D721Med (cell line): ENCODE data around the gene CDC34.
"Not testable (repeated sequence)": the region's sequence is repeated elsewhere in the genome, so short reads cannot be mapped to it uniquely, and the experiment has no call there.

Experiments used
- DNase-seq: peaks from one replicate; pipeline ENCODE4 v3.0.0; 2011; ENCODE audit warnings: low spot score; ENCODE audit not compliant: insufficient read length
- FAIRE-seq: peaks from 2 replicates; lab custom pipeline; 2011; peaks lifted over from hg19 to GRCh38; lab: Jason Lieb, UNC
- TF ChIP-seq, protein P1 (sequence below): IDR thresholded peaks from 2 replicates; pipeline ENCODE4 v1.5.1; 2012; ENCODE audit warnings: mild to moderate bottlenecking, control low read depth; ENCODE audit not compliant: insufficient read depth; ENCODE audit errors: missing control alignments

Gene CDC34

DNA sequence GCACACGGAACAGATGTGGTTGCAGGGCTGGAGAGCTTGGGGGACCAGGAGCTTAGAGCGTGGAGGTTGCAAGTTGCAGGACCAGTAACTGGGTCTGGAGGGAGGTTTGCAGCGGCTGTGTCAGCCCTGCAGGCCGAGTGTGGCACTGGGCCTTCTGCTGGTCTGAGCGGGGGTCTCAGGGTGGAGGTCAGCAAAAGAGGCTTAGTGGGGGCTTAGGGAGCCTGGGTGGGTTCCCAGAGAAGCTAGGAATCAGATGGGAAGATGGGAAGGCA lies 52.3 kb downstream of the CDC34 start:
- TF ChIP-seq, protein P1, sequence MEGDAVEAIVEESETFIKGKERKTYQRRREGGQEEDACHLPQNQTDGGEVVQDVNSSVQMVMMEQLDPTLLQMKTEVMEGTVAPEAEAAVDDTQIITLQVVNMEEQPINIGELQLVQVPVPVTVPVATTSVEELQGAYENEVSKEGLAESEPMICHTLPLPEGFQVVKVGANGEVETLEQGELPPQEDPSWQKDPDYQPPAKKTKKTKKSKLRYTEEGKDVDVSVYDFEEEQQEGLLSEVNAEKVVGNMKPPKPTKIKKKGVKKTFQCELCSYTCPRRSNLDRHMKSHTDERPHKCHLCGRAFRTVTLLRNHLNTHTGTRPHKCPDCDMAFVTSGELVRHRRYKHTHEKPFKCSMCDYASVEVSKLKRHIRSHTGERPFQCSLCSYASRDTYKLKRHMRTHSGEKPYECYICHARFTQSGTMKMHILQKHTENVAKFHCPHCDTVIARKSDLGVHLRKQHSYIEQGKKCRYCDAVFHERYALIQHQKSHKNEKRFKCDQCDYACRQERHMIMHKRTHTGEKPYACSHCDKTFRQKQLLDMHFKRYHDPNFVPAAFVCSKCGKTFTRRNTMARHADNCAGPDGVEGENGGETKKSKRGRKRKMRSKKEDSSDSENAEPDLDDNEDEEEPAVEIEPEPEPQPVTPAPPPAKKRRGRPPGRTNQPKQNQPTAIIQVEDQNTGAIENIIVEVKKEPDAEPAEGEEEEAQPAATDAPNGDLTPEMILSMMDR, result no peak
- DNase-seq, result no peak
- no peak for FAIRE-seq

DNA sequence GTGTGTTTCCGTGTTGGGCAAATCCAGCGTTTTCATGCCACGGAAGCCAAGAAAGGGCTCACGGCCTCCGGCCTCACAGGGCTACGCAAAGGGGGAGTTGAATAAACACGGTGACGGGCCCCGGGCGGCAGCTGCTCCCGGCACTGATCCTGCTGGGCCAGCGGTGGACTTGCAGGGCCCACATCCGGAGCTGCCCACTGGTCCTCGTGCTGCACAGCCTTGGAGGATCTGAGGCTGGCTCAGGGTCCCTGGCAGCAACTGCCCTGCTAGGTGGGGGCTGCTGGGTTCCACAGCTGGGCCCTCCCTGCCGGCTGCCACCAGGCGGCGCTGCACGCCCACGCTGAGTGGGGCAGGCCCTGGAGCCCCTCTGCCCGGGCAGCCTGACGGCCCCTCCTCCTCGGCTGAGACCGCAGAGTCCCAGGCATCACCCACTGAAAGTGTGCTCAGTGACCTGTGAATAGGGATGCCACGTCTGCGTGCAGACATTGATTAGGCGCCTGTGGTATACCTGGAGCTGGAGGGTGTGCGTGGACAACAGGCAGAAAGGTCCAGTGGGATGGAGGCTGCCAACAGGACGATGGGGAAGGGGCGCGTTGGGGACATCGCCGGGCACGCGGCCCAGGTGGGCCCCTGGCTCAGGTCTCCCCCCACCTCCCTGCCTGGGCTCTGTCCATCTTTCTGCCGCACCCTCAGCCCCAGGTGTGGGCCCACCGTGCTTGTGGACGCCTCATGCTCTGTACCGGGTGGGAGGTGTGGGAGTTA lies 52.9 kb downstream of the CDC34 start:
- TF ChIP-seq, protein P1, result peak; percentile 75
- DNase-seq, result peak; percentile 92
- no peak for FAIRE-seq

DNA sequence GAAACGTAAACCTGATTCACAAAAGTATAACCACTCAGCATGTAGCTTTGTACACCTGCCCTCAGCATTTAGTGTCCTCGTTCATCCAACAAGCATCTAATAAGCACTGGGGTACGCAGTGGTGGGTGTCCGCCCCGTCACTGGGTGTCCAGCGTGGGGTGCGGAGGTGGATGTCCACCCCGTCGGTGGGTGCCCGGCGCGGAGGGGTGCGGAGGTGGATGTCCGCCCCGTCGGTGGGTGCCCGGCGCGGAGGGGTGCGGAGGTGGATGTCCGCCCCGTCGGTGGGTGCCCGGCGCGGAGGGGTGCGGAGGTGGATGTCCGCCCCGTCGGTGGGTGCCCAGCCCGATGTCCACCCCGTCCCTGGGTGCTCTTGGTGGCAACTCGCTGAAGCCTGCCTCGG lies 53.6 kb downstream of the CDC34 start:
- FAIRE-seq, DNase-seq: not testable (repeated sequence)

- FAIRE-seq, result no peak
- DNase-seq, result no peak
- TF ChIP-seq, protein P1, result no peak
These were observed 54.1 kb downstream of the CDC34 start for GRCh38 chr19:585551-586110.

GRCh38 chr19:588093-588740 lies 56.7 kb downstream of the CDC34 start:
- FAIRE-seq (no peak), DNase-seq (peak; percentile 61)
- TF ChIP-seq, protein P1, result peak; percentile 53

DNA sequence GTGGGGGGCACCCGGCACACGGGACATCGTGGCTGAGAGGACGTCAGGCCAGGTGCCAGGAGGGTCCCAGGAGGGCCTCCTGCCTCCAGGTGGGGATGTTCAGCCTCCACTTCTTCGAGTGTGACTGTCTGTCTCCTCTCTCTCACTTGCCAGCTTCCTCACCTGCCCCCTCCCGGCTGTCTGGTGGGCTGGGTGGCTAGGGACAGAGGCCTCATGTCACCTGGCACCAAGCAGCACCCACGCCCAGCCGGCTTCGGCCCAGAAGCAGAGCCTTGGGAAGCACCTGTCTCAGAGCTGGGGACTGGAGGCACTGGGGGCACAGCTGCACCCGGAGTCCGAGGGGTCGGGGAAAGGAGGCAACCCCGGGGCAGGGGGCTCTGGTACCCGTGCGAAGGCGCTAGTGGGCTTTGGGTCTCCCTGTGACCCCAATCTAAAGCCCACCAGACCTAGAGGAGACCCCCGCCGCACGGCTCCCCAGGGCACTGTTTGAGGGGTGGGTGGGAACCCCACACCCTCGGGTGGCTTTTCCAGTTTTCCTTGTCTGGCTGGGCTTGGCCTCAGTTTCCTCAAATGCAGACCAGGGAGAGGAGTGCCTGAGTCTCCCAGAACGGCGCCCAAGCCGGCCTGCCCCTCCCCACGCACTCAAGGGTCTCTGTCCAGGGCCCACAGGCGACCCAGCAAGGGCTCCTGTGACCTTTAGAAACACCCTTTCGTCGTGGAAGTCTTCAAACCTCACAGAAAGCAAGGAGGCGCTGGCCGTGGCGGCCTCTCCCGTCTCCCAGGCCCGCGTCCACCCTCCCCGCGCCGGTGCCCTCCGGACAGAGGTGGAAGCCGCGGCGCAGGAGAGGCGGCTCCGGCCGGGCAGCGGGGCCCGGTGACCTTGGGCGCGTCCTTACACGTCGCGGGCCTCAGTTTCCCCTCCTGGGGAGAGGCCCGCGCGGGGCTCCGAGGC lies 57.5 kb downstream of the CDC34 start:
- FAIRE-seq, result no peak
- TF ChIP-seq, protein P1, result peak; percentile 14
- no peak for DNase-seq
